Endodermal cell (in vitro differentiated cells): ENCODE measurements around the gene EGLN3. TPM values are rescaled to one million over a fixed set of nuclear protein-coding genes. Genes with fewer than 3 reads are reported as not detected.

ENCODE experiments used
- DNase-seq: peaks from one replicate; pipeline ENCODE4 v3.0.0-alpha.2; 2017
- H3K27ac ChIP-seq: 2 replicates; pipeline ENCODE4 v1.5.1; 2013; ENCODE audit warnings: mild to moderate bottlenecking, low read depth, low read length, moderate library complexity
- H3K27me3 ChIP-seq: 2 replicates; pipeline ENCODE4 v1.6.1; 2013; ENCODE audit warnings: mild to moderate bottlenecking, low read length, moderate library complexity; ENCODE audit not compliant: insufficient read depth, control insufficient read depth, poor library complexity, severe bottlenecking
- H3K36me3 ChIP-seq: 2 replicates; pipeline ENCODE4 v1.7.0; 2013; ENCODE audit warnings: mild to moderate bottlenecking, low read length, moderate library complexity; ENCODE audit not compliant: control insufficient read depth, insufficient read depth
- H3K4me1 ChIP-seq: one replicate; pipeline ENCODE4 v1.7.0; 2013; ENCODE audit warnings: low read length; ENCODE audit not compliant: control insufficient read depth, insufficient read depth
- H3K4me3 ChIP-seq: 2 replicates; pipeline ENCODE4 v1.5.1; 2013; ENCODE audit warnings: mild to moderate bottlenecking, low read length, moderate library complexity
- H3K9ac ChIP-seq: 2 replicates; pipeline ENCODE4 v1.6.1; 2013; ENCODE audit warnings: mild to moderate bottlenecking, low read length, moderate library complexity; ENCODE audit not compliant: poor library complexity, severe bottlenecking; ENCODE audit errors: extremely low read depth
- H3K9me3 ChIP-seq: 2 replicates; pipeline ENCODE4 v1.6.1; 2013; ENCODE audit warnings: mild to moderate bottlenecking, low read length, moderate library complexity; ENCODE audit not compliant: control insufficient read depth
- H3K27ac Mint-ChIP-seq: 2 replicates; pipeline ENCODE4 v1.8.0; 2020; ENCODE audit warnings: mixed read lengths
- H3K27me3 Mint-ChIP-seq: 2 replicates; pipeline ENCODE4 v1.8.0; 2021; ENCODE audit warnings: mild to moderate bottlenecking, mixed read lengths; ENCODE audit not compliant: insufficient read depth
- H3K36me3 Mint-ChIP-seq: 2 replicates; pipeline ENCODE4 v1.8.0; 2020; ENCODE audit warnings: low read depth, mixed read lengths
- H3K4me1 Mint-ChIP-seq: 2 replicates; pipeline ENCODE4 v1.8.0; 2020; ENCODE audit warnings: mixed read lengths
- H3K4me3 Mint-ChIP-seq: 2 replicates; pipeline ENCODE4 v1.8.0; 2020; ENCODE audit warnings: mild to moderate bottlenecking, moderate library complexity, mixed read lengths
- H3K9me3 Mint-ChIP-seq: 2 replicates; pipeline ENCODE4 v1.8.0; 2020; ENCODE audit warnings: mild to moderate bottlenecking, mixed read lengths
- CTCF ChIP-seq: fragments of 200-600 bp; sonication (generic); conservative IDR thresholded peaks from 2 replicates; pipeline ENCODE4 v1.5.0; 2021; ENCODE audit warnings: antibody characterized with exemption, mild to moderate bottlenecking
- WGBS, 2 experiments: methylation state at CpG; one replicate each; pipeline versions ENCODE4 v1.1.5 to v1.1.7; 2013; ENCODE audit warnings: missing lambda C conversion rate in 2 of 2, mixed read lengths in 1 of 2; ENCODE audit not compliant: insufficient coverage in 1 of 2, insufficient read length in 1 of 2; 5-methylcytosine and 5-hydroxymethylcytosine counted together
- total RNA-seq, 2 donors: library from RNA; stranded (reverse); fragmentation: NEBNext Ultra II Directional in 1 of 2; extraction: Animal tissue kit (Norgen Biotek cat#: 25700) in 1 of 2; gene quantifications; 2 replicates in 1 of 2; 3 replicates in 1 of 2; pipeline ENCODE4 v1.2.1, GENCODE V29; 2021

The EGLN3 gene
- total RNA-seq, 2 donors from 2014 or later = 13.4 to 18.1 TPM

- no peak overlapping the region for H3K27ac ChIP-seq
- H3K27me3 ChIP-seq = no peaks in the 10 kb centered on the region
- H3K27ac Mint-ChIP-seq = no peak overlapping the region
- H3K27me3 Mint-ChIP-seq = no peaks in the 10 kb centered on the region
- peaks cover 15% of the 10 kb centered on the region for H3K36me3 Mint-ChIP-seq
- no peak overlapping the region for H3K4me3 ChIP-seq
- H3K4me1 ChIP-seq = no peaks in the 10 kb centered on the region
- no peak overlapping the region for H3K9ac ChIP-seq
- H3K4me3 Mint-ChIP-seq = no peak overlapping the region
- no peak for TF ChIP-seq CTCF
- WGBS, 2 experiments = 93% methylated on average over 3 of the region's 3 CpGs
- DNase-seq = no peak
- H3K36me3 ChIP-seq = peaks cover 15% of the 10 kb centered on the region
- peaks cover 23% of the 10 kb centered on the region for H3K4me1 Mint-ChIP-seq
- H3K9me3 Mint-ChIP-seq = no peaks in the 10 kb centered on the region
- H3K9me3 ChIP-seq = no peaks in the 10 kb centered on the region
Measured at GRCh38 chr14:33918256-33918655, 32.6 kb downstream of the EGLN3 start.

GRCh38 chr14:33917661-33918060, 33.2 kb downstream of the EGLN3 start:
- Histone ChIP-seq H3K27me3 (no peaks in the 10 kb centered on the region), H3K27ac (no peak overlapping the region), H3K9me3 (no peaks in the 10 kb centered on the region), H3K9ac (no peak overlapping the region), H3K4me1 (no peaks in the 10 kb centered on the region), H3K4me3 (no peak overlapping the region), H3K36me3 (peaks cover 9% of the 10 kb centered on the region)
- no peak for DNase-seq
- Mint-ChIP-seq H3K27me3 (no peaks in the 10 kb centered on the region), H3K36me3 (peaks cover 10% of the 10 kb centered on the region), H3K4me1 (peaks cover 23% of the 10 kb centered on the region), H3K4me3 (no peak overlapping the region), H3K9me3 (no peaks in the 10 kb centered on the region), H3K27ac (no peak overlapping the region)
- TF ChIP-seq CTCF = no peak
- 86 to 100% methylated on average over 1 of the region's 1 CpG for WGBS, 2 experiments

- no peak overlapping the region for H3K27ac Mint-ChIP-seq
- WGBS, 2 experiments = 63 to 80% methylated on average over 3 to 4 of the region's 5 CpGs
Measured at GRCh38 chr14:33916663-33917565, 34.0 kb downstream of the EGLN3 start.

More at GRCh38 chr14:33916663-33917565, 34.0 kb downstream of the EGLN3 start:
- Histone ChIP-seq H3K4me1 (no peaks in the 10 kb centered on the region), H3K36me3 (peaks cover 2% of the 10 kb centered on the region), H3K27ac (no peak overlapping the region), H3K4me3 (no peak overlapping the region), H3K9ac (no peak overlapping the region), H3K27me3 (no peaks in the 10 kb centered on the region), H3K9me3 (no peaks in the 10 kb centered on the region)
- Mint-ChIP-seq H3K27me3 (no peaks in the 10 kb centered on the region), H3K9me3 (no peaks in the 10 kb centered on the region), H3K4me3 (no peak overlapping the region), H3K4me1 (peaks cover 23% of the 10 kb centered on the region), H3K36me3 (peaks cover 4% of the 10 kb centered on the region)
- TF ChIP-seq CTCF = no peak
- no peak for DNase-seq
